B cell (primary cell): Measurements from ENCODE around the gene ATP8A2.

ENCODE experiments used
- CTCF ChIP-seq: fragments of 200-600 bp; IDR thresholded peaks from one replicate; pipeline ENCODE4 v1.8.0; 2022; ENCODE audit warnings: antibody characterized with exemption, mild to moderate bottlenecking
- EZH2 ChIP-seq: IDR thresholded peaks from 2 replicates; pipeline ENCODE4 v1.6.1; 2012; ENCODE audit warnings: borderline replicate concordance, low read depth, mild to moderate bottlenecking, moderate library complexity, low read length; ENCODE audit not compliant: insufficient read depth, poor library complexity, severe bottlenecking

- TF ChIP-seq CTCF (no peak), EZH2 (no peak)
Observed at GRCh38 chr13:25899952-25900351, 528.2 kb downstream of the ATP8A2 start.
